Stimulated activated CD4-positive, alpha-beta T cell treated with anti-CD3 and anti-CD28 coated beads, TNF-alpha, amount 100 ng/mL, for 24 hours (primary cell): Measurements from ENCODE around the gene FAH.
A peak's percentile ranks its signal among the peaks of the same experiment; 100 is the strongest.
"Not testable (repeated sequence)": the region's sequence is repeated elsewhere in the genome, so short reads cannot be mapped to it uniquely, and the experiment has no call there.

Experiments
- DNase-seq, 3 experiments: peaks; one replicate each; pipeline ENCODE4 v3.0.0-alpha.2; 2020; ENCODE audit warnings: low read depth in 3 of 3

The FAH gene

DNA sequence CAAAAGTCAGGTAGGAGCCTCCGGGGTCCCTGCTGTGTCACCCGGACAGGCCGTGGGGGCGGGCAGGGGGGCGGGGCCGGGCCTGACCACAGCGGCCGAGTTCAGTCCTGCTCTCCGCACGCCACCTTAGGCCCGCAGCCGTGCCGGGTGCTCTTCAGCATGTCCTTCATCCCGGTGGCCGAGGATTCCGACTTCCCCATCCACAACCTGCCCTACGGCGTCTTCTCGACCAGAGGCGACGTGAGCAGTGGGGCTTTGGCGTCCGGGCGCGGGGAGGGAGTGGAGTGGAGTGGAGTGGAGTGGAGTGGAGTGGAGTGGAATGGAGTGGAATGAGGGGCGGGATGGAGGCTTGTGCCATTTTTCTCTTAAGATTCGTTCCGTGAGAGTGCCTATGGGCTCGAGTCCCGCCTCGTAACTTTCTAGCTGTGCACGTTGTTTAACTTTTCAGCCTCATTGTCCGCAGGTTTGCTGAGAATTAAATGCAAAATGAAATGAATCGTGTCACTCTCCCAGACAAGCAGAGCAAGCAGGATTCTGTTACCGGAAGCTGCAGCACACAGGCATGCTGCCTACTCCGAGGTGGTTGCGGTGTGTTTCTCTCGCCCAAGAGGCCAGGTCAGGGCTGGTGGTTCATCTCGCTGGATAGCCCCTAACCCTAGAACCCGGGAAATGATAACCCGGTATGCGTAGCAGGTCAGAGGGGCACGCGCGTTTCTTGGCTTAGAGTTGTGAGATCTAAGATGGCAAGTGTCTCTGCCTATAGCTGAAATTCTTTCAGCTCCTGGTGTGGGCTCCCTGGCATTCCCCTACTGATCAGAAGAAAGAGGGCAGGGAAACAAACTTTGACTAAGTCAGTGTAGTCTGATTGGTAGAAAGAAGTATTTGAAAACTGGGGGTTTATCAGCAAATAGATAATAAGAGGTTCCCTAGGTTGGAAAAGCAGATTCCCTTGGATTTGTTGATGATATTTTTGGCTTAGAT, at the start of gene FAH:
FAH (plus strand) TSS at position 104 of the 981 bp plus-strand sequence; CDS start at position 160, 56 bp downstream.
- DNase-seq = peak in 2 of 3 experiments; percentile 14 to 40

DNA sequence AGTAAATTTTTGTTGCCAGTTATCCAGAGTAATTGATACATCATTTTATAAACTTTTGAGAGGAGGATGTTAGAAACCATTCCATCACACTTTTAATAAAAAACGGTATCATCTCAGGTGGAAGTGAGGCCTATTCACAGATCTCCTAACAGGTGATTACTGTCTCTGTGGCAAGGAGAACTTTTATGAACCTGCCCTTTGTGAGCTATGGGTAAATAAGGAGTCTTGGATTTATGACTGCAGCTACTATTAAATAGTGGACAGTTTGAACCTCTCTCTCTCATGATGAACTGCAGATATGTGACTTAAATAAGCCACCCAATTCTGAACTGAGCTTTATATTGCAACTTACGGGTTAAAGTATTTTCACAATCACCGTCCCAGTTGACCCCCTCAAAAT, 47.6 kb upstream of the FAH start:
- no peak for DNase-seq

DNA sequence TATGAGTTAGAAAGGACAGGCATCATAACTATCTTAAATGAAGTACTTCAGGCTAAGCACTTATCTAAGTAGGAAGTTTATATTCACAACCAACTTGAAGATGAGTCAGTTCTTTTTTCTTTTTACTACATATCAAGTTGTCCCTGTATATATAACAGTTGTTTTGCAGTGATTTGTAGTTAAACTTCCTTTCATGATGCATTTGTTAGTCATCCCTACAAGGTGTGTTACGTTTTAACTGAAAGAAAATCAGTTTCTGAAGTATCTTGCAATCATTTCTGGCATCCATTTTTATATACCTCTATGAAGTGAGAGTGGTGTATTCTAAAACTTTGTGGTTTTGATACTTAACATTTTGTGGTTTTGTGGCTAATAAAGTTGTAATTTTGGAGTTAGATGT, 47.2 kb upstream of the FAH start:
- no peak for DNase-seq

DNA sequence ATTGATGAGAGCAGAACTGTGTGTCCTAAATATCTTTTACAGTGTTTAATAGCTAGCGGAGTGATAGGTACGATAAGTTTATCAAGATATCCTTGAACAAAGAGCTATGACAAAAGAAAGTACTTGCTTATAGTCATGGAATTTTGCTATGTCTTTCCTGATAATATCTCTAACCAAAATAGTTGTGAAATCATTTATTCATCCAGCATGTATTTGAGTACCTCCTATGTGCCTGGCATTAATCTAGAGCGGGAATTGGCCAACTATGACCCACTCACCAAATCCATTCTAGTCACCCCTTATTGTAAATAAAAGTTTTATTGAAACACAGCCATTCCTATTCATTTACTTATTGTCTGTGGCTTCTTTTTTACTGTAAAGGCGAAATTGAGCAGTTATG, 46.7 kb upstream of the FAH start:
- no peak for DNase-seq

DNA sequence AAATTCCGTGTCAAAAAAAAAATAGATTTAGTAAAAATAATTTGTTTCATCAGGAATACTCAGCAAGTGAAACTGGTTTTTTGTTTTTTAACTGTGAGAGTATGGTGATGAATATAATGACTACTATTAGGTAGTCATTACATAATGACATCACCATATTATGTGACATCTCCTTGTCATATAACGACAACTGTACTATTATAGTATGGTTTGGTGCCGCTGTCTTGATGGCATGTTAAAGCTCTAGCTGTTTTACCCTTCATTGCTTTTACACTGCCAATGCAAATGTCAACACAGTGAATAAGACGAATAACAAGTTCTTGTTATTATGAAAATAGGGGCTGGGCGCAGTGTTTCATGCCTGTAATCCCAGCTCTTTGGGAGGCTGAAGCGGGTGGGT, 45.6 kb upstream of the FAH start:
- DNase-seq = no peak

DNA sequence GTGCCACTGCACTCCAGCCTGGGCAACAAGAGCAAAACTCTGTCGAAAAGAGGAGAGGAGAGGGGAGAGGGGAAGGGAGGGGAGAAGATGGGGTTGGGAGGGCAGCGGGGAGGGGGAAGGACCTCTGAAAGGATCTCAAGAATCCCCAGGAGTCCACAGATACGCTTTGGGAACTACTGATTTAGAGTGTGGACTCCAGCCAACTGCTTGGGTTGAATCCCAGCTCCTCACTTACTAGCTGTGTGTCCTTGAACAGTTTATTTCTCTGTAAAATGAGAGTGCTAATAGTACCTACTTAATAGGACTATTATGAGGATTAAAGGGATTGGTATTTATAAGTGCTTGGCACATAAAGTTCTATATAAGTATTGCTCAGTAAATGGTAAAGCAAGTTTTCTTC, 45.0 kb upstream of the FAH start:
- no peak for DNase-seq

DNA sequence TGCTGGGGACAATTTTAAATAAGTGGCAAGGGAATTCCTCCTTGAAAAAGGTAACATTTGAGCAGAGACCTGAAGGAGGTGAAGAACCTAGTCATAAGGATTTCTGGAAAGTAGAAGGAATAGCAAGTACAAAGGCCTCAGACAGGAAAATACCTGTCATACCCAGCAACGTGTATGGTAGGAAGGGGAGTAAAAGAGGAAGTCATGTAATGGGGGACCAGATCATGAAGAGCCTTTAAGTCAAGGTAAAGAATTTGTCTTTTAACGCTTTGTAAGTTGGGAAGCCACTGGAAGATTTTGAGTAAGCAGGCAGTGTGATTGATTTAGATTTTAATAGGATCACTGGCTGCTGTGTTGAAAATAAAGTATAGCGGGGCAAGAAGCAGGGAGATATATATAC, 43.4 kb upstream of the FAH start:
- no peak for DNase-seq

DNA sequence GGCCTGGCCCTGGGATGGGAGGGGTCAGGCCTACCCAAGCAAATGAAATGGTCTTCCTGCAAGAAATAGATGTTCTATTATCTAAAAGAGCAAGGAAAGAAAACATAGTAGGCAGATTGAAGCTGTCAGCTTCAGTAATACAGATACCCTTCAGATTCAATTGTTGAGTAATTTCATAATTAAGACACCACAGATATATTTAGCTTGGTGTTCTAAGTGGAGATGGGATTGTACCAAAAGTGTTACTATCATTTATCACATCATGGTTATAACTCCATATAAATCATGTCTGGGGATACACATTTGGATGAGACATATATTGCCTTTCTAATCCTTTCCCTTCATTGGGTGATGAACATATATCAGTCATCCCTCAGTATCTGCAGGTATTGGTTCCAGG, 41.9 kb upstream of the FAH start:
- DNase-seq = no peak

DNA sequence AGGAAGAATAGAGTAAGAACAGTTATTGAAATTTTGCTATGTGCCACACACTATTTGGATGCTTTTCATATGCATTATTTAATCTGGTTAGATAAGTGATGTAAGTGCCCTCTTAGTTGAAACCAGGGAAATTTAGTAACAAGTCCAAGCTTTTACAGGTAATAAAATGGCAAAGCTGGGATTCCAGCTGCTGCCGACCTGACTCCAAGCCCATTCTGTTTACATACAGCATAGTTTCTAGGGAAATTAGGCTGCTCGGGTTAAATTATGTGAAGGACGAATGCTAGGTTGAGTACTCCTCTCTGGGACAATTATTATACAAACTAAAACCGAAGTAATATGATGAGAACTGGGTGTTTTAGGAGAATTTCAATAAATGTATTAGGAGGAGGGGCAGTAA, 38.7 kb upstream of the FAH start:
- no peak for DNase-seq

DNA sequence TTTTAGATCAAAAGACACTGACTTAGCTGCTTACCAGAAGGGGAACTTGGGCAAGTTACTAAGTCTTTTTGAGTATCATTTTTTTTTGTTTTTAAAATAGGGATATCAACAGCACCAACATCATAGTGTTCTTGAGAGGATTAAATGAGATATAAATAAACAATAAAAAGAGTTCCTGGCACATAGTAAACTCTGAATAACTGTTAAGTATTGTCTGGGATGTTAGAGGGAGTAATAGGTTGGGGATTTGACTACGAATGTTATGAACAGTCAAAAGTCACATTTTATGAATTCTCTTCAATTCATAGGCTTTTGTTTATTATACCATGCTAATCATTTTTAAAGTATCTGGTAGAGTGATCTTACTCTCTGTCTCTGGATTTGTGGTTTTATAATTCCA, 37.8 kb upstream of the FAH start:
- no peak for DNase-seq

DNA sequence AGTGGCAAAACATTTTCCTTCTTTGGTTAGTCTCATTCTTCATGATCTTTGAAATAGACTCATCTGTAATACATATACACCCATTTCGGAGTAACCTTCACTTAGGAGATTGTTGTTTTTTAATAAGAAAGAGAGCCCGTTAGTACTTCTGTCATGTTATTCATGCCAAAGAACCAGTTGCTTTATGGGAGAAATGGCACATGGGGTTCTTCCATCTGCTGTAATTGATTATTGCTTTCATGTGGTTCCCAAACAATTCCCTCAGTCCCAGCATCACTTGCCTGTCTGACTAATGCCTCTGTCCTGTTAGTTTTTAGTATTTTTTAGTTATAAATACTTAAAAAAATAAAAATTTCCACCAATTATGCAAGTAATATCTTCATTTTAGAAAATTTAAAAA, 33.8 kb upstream of the FAH start:
- DNase-seq = no peak

DNA sequence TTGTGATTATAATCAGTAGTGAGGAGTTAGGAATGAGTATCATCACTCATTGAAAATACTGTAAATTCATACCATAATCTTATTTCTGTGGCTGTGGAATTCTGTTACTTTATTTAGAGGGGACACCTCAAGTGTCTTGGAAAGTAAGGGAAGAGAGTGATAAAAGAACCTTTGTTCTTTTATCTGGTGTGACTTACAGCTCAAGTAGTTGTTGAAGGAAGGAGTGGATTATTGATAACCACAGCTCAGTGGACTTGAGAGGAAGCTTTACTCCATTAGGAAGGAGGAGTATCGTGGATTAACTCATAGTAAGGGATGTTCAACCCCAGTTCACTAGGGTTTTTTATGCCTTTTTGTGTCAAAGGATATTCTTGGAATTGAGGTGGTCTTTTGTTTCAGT, 32.2 kb upstream of the FAH start:
- no peak for DNase-seq

DNA sequence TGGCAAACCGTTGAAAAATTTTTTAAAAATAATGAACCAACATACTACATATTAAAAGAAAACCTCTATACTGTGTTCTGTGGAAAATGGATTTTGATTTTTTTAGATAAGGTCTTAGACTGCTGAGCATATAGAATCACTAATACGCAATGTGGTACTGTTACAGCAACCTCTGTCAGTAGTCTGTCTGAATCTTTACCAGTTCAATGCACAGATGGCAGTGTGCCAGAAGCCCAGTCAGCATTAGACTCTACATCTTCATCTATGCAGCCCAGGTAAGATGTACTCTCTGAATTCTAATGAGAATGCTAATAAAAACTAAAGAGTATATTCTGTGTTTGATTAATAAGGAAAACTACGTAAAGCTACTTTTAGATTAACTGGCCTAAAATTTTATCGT, 31.3 kb upstream of the FAH start:
- no peak for DNase-seq

DNA sequence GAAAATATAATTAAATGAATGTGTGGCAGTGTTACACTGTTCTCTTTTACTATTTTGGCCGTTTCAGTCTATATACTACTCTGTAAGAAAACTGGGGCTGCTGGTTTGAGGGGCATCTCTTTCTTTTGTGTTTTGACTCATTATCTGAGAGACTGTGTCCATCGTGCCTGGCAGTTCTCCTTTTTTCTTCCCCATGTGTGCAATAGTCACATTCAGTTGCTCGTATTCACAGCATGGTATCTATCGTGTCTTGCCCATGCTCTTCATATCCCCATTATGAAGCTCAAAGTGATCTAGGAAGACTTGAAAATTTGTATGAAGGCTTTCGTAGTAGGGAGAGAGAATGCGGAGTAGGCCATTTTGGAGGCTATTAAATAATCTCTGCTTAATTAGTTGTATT, 29.8 kb upstream of the FAH start:
- DNase-seq = no peak

DNA sequence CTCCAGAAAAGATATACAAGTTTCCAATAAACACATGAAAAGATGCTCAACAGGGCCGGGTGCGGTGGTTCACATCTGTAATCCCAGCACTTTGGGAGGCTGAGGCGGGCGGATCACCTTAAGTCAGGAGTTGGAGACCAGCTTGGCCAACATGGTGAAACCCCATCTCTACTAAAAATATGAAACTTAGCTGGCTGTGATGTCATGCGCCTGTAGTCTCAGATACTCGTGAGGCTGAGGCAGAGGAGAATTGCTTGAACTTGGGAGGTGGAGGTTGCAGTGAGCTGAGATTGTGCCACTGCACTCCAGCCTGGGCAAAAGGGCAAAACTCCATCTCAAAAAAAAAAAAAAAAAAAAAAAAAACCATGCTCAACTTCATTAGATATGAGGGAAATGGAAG, 25.5 kb upstream of the FAH start:
- DNase-seq = not testable (repeated sequence)

DNA sequence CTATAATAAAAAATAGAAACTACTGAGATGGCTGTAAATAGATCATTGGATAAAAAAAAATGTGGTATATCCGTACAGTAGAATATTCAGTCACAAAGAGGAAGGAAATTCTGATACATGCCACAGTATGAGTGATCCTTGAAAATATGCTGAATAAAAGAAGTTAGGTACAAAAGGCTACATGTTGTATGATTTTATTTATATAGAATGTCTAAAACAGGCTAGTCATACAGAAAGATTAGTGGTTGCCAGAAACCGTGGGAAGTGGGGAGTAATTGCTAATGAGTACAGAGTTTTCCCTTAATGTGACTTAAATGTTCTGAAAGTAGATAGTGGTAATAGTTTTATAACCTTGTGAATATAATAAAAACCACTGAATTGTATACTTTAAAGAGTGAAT, 24.9 kb upstream of the FAH start:
- DNase-seq = no peak

DNA sequence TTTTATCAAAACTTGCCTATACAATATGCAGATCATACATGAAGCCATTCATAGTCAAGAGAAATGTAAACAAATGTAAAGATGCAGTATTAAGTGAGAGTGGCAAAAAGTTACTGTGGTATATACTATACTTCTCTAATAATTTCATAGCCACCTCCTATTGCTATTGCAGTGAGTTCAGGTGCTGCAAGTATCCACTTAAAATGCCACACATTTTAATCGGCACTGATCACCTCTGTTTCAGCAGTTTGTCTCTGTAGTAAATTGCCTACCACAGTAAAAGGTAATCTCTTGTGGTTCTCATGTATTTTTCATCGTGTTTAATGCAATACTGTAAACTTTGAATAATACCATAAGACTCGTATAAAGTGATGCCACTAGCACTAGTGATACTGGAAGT, 20.4 kb upstream of the FAH start:
- no peak for DNase-seq

DNA sequence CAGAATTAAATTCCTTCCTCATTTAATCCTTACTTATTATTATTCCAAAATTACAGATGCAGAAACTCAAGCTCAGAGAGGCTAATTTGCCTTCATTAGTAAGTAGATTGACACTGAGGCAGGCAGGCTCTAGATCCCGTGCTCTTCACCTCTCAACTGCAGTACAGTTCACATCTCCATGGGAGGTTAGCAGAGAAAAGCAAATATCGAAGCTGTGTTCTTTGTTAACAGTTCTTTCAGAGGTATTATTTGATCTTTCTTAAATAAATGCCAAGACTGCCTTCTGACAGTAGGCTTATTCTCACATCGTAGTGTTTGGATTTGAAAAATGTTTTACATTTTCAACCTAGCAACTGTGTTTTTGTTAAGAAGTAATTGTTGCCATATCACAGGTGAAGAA, 15.9 kb upstream of the FAH start:
- no peak for DNase-seq

DNA sequence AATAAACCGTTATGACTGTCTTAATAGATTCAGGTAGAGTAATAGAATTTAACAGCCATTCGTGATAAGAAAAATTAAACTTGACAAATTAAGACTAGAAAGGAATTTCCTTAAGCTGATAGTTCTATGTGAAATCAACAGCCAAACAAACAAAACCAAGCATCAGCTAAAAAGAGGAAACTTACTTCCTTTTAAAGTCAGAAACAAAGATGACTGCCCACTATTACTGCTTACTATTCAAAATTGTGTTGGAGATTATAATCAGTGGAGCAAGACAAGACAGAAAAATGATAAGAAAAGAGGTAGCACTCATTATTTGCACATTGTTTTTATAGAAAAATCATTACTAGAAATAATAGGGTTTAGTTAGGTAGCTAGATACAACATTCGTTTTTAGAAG, 13.8 kb upstream of the FAH start:
- DNase-seq = no peak

DNA sequence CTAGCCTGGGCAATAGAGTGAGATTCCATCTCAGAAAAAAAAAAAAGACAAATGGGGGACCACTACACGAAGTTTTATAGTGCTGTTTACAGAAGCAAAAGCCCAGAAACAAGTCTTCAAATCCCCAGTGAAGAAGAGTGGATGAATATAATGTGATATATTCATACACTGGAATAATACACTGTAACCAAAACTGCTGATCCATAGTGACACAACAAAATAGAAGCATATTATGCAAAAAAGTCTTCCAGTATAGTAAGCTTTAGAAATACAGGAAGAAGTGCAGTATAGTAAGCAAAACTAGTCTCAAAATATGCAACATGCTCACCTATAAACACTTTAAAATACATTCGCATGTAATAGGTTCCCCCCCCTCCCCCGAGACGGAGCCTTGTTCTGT, 11.9 kb upstream of the FAH start:
- DNase-seq = no peak

DNA sequence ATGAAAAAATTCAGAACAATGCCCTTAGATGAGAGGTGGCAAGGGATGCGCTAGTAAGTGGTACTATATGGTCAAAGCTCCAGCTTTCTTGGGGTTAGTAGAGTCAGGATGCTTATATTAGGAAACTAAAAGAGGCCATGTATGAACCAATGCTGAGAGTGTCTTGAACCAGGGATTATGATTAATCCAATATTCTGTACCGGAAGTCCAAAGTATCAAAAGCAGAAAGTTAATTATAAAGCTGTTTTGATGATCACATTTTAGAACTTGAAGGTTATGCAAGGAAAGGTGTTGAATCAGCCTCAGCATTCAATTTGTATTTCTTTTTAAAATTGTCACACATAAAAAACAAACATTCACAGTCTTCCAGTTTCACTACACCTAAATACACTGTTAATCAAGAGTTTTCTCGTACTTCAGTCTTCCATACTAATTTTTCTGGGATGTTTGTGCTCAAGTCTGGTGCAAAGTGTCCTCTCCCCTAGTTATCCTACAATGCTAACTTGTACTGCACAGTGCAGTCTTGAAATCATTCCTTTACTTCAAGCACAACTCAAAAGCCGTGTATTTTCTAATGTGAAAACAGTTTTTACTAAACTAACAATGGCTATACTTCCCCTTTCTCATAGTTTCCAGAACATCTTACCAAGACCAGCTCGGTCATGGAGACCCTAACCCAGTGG, 10.7 kb upstream of the FAH start:
- no peak for DNase-seq

DNA sequence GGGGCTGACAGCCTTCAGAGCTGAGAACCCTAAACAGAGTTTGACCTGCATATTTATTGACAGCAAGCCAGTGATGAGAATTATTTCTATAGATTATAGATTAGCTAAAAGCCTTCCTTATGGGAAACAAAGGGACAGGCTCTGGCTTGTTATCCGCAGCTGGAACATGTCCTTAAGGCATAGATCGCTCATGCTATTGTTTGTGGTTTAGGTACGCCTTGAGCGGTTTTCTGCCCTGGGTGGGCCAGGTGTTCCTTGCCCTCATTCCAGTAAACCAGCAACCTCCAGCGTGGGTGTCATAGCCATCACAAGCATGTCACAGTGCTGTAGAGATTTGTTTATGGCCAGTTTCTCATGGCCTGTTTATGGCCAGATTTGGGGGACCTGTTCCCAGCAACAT, 10.2 kb upstream of the FAH start:
- no peak for DNase-seq

DNA sequence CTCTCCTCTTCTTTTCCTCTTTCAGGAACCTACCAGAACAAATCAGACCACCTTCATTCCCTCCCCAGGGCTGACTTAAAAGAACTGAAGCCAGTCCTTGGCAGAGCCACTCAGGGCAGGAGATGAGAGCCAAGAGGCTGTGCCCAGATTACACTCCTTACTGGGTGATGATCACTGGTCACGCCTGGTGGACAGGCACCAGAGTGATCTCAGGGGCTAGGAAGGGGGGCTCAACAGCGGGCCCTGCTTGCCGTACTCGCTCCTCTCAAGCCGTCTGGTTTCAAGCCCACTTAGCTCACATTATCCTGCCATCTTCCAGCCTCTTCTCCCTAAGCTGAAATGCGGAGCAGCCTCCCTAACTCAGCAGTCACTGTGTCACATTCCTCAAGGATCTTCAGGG, 1.7 kb upstream of the FAH start:
- no peak for DNase-seq
